T-helper 1 cell treated with Interleukin-12 subunit alpha and Interleukin-12 subunit beta and Interleukin-4 antibody, amounts not matched to agents 30 μg/mL and 1 μg/mL, for 36 hours (primary cell): ENCODE results near the gene AMZ1.

Experiments
- H3K27ac Mint-ChIP-seq: one replicate; pipeline ENCODE4 v1.8.0; 2021; ENCODE audit warnings: mild to moderate bottlenecking, mixed read lengths
- H3K27me3 Mint-ChIP-seq: one replicate; pipeline ENCODE4 v1.8.0; 2021; ENCODE audit warnings: low read depth, mixed read lengths
- H3K36me3 Mint-ChIP-seq: one replicate; pipeline ENCODE4 v1.8.0; 2021; ENCODE audit warnings: low read depth, mixed read lengths
- H3K4me1 Mint-ChIP-seq: one replicate; pipeline ENCODE4 v1.8.0; 2021; ENCODE audit warnings: low read depth, mixed read lengths
- H3K4me3 Mint-ChIP-seq: one replicate; pipeline ENCODE4 v1.8.0; 2021; ENCODE audit warnings: mild to moderate bottlenecking, moderate library complexity, mixed read lengths
- H3K9me3 Mint-ChIP-seq: one replicate; pipeline ENCODE4 v1.8.0; 2021; ENCODE audit warnings: mixed read lengths

The AMZ1 gene

DNA sequence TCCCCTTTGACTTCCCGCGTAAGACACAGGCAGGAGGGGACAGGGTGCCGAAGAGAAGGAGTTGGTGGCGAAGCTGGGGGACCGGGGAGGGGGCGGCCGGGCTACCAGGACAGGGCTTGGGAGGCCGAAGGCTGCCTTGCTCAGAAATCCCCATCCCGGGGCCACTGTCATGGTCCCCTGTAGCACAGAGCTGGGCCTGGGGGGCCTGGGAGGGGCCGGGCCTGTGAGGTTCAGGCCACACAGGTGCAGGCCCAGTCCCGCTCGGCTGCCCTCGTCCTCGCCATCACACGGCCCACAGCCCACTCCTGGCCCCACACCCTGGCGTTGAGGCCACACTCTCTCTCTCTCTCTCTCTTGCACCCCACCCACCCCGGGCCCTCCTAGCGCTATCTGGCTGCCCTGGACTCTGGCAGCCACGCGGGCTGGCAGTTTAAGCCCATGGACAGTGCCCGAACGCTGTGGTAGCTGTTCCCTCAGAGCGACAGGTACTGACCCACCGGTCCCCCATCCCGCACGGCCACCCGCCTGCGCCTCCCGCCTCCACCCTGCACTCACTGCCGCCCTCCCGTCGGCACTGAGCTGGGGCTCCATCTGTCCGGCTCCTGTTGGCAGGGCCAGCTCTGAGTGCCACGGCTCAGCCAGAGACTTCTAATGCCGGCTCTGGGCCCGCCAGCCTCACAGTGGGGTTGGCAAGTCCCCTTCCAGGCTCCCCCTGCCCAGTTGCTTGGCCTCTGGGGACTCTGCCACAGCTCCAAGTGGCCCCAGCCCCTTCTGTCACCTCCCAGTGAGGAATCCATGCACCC is 28.2 kb upstream of the AMZ1 start:
- no peak overlapping the region for H3K27ac Mint-ChIP-seq
- H3K36me3 Mint-ChIP-seq = no peaks in the 10 kb centered on the region
- no peak overlapping the region for H3K4me3 Mint-ChIP-seq
- no peaks in the 10 kb centered on the region for H3K27me3 Mint-ChIP-seq
- H3K9me3 Mint-ChIP-seq = no peaks in the 10 kb centered on the region
- H3K4me1 Mint-ChIP-seq = no peaks in the 10 kb centered on the region

DNA sequence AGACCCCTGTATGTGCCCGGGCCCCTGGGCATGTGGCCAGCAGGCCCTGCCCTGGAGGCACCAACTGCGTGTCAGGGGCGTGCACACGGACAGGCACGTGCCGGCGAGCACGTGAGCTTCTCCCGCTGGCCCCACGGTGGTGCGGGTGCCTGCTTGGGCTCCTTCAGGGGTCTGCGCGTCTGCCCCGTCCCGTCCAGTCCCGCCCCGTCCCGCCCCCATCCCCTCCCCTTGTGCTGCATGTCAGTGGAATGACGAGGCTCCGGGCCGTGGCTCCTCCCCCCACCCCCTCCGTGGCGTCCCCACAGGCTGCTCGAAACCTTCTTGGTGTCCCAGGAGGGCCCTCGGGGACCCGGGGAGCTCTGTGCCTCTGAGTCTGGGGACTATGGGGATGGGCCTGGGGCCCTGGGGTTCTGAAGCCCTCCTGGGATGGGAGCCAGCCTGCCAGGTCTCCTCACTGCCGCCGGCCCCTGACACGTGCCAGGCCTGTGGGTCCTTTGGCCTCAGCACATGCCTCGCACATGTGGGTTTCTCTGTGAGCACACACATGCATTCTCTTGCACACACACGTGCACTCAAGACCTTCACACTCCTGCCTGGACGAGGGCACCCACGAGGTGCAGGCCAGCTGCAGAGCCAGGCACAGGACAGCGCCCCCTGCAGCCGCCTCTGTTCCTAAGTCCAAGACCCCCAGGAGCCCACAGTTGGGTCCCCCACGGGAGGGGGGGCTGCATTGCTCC is 27.5 kb upstream of the AMZ1 start:
- no peaks in the 10 kb centered on the region for H3K9me3 Mint-ChIP-seq
- no peaks in the 10 kb centered on the region for H3K4me1 Mint-ChIP-seq
- H3K36me3 Mint-ChIP-seq = no peaks in the 10 kb centered on the region
- no peaks in the 10 kb centered on the region for H3K27me3 Mint-ChIP-seq
- H3K4me3 Mint-ChIP-seq = no peak overlapping the region
- no peak overlapping the region for H3K27ac Mint-ChIP-seq

DNA sequence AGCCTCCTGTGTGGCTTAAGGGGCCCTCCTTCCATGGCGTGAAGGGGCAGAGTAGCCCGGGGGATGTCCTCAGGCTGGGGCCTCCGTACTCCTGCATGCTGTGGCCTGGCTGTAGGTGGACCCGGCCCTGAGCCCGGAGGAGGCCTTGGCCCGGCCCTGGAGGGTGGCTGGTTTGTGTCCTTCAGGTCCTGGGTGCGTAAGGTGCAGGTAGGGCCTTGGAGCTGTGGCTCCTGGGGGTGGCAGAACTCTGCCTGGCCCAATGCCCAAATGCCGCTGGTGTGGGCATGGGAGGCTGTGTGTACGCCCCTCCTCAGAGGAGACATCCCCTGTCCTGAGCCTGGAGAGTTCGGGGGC is 26.9 kb upstream of the AMZ1 start:
- Mint-ChIP-seq H3K36me3 (no peaks in the 10 kb centered on the region), H3K4me3 (no peak overlapping the region), H3K4me1 (no peaks in the 10 kb centered on the region), H3K27ac (no peak overlapping the region), H3K9me3 (no peaks in the 10 kb centered on the region), H3K27me3 (no peaks in the 10 kb centered on the region)

DNA sequence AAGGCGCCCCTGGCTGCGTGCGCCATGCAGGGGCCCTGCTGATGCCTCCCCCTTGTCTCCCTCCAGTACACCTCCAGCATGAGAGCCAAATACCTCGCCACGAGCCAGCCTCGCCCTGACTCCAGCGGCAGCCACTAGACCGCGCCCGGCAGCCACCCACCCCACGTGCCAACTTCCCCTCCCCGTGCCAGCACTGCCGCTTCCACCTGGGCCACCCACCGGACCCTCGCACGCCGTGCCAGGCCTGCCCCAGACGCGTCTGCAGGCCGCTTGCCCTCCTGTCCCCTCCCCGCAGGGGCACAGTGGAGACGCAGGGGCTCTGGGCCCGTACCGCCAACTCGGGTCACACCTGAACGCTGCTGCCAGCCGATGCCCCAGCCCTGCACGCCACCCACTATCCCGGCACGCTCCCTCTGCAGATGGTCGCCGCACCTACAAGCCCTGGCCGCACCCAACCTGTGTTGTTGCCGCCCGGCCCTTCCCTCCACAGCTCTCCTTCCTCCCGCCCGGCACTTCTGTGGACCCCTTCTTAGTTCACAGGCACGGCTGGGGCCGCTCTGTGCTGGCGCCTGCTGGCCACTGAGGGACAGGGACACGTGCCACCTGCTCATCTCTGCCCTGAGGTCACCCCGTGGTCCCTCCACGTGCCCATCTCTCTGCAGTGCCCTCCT is 26.3 kb upstream of the AMZ1 start:
- no peaks in the 10 kb centered on the region for H3K9me3 Mint-ChIP-seq

DNA sequence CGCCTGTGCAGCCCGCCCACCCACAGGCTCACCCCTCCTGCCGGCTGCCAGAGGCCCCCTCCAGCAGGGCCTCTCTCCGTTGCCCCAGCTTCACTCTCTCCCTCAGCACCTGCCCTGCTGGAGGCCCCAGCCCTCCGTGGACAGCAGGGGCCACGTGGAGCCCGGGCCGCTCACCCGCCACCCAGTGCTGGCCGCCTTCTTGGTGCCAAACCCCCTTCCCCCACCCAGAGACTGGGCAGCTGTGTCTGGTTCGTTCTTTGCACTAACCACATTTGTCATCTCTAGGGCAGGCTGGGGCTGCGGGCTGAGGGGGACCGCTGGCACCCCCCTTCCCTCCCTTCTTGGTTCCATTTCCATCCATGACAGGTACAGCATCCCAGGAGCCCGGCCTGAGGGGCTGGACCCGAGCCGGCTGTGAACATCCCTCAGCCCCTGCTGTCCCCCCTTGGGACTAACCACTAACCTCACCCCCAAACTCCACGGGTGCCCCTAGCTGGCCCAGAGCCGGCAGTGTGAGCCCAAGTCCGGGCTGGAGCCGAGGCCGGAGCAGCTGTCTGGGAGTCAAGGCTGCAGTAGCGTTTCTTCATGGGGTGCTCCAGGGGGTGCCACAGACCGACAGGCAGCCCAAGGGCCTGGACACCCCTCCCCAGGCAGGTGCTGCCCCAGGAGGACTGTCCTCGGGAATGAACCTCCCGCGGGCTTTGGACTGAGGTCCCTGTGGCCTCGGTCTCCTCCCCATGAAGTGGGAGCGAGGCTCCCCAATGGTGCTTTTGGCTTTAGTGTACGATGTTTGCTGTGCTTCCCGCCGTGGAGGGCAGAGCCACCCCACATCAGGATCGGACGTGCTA is 25.5 kb upstream of the AMZ1 start:
- H3K9me3 Mint-ChIP-seq = no peaks in the 10 kb centered on the region
- no peak overlapping the region for H3K4me3 Mint-ChIP-seq
- peaks cover 4% of the 10 kb centered on the region for H3K27me3 Mint-ChIP-seq
- no peak overlapping the region for H3K27ac Mint-ChIP-seq
- no peaks in the 10 kb centered on the region for H3K36me3 Mint-ChIP-seq
- H3K4me1 Mint-ChIP-seq = no peaks in the 10 kb centered on the region

More for the DNA sequence above, 26.3 kb upstream of the AMZ1 start:
- Mint-ChIP-seq H3K36me3 (no peaks in the 10 kb centered on the region), H3K27me3 (no peaks in the 10 kb centered on the region), H3K4me3 (no peak overlapping the region), H3K27ac (no peak overlapping the region), H3K4me1 (no peaks in the 10 kb centered on the region)

DNA sequence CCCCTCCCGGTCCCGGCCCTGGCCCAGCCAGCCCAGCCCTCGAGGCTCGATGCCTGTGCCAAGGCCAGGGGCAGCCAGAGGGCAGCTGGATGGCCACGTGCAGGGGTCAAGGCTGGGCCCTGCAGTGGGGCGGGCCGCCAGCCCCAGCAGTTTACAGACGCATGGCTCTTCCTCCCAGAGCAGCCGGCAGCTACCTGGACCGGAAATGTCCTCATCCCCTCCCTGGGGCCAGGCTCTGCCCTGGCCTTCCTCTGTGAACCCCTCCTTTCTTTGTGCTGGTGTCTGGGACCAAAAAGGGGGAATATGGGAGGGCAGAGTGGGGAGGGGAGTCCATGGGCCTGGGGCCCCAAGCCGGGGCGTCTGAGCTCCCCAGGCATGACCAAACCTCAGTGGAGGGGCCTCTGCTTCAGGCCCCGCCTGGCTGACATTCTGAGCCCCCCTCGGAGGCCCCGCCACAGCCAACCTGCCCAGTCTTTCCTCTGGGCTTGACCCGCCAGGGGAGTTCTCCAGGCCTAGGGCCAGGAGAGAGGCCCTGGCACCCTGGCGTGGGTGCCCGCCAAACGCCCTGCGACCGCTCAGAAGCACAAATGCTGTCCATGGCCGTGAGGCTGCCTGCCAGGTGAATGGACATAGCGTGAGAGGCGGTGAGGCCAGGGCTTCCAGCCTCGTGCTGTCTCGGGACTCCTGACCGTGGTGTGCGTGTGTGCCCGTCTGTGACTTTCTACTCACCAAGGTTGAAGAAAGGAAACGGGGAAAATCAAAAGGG is 24.7 kb upstream of the AMZ1 start:
- no peak overlapping the region for H3K4me3 Mint-ChIP-seq
- no peak overlapping the region for H3K27ac Mint-ChIP-seq
- H3K9me3 Mint-ChIP-seq = no peaks in the 10 kb centered on the region
- no peaks in the 10 kb centered on the region for H3K4me1 Mint-ChIP-seq
- peaks cover 11% of the 10 kb centered on the region for H3K27me3 Mint-ChIP-seq
- no peaks in the 10 kb centered on the region for H3K36me3 Mint-ChIP-seq

DNA sequence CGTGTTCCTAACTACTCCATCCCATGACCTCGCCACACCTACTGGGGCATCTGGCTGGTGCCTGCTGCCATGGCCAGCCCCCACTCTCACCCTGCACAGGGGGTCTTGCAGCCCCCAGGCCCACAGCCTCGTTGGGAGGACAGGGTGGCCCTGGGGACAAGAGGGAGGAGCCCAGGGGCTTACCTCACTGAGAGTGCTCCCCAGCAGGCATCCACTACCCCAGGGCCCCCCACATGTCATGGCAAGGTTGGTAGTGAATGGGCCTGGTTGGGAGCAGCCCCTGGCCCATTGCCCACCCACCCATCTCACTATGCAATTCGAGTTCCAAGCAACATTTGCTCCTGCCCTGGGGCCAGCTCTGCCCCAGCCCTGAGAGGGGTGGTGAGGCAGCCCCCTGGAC is 24.0 kb upstream of the AMZ1 start:
- no peaks in the 10 kb centered on the region for H3K4me1 Mint-ChIP-seq
- no peak overlapping the region for H3K4me3 Mint-ChIP-seq
- H3K36me3 Mint-ChIP-seq = no peaks in the 10 kb centered on the region
- H3K27me3 Mint-ChIP-seq = peaks cover 13% of the 10 kb centered on the region
- H3K27ac Mint-ChIP-seq = no peak overlapping the region
- no peaks in the 10 kb centered on the region for H3K9me3 Mint-ChIP-seq

DNA sequence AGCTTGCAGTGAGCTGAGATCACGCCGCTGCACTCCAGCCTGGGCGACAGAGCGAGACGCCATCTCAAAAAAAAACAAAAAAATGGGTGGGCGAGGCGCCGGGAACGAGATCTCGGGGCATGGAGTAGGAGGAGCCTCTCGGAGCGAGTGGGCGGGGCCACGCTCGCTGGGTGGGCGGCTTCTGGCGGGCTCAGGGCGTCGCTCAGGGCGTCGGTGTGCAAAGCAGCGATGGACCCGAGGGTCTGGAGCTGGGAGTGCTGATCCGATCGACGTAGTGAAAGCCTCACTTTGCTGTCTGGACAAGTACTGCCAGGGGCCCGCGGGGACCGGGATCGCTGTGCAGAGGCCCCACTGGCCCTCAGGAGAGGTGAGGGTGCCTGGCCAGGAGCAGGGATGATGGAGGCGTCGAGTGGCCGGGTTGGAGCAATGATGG is 22.6 kb upstream of the AMZ1 start:
- Mint-ChIP-seq H3K4me3 (no peak overlapping the region), H3K27ac (no peak overlapping the region), H3K9me3 (no peaks in the 10 kb centered on the region), H3K4me1 (peaks cover 2% of the 10 kb centered on the region), H3K36me3 (no peaks in the 10 kb centered on the region), H3K27me3 (peaks cover 21% of the 10 kb centered on the region)

DNA sequence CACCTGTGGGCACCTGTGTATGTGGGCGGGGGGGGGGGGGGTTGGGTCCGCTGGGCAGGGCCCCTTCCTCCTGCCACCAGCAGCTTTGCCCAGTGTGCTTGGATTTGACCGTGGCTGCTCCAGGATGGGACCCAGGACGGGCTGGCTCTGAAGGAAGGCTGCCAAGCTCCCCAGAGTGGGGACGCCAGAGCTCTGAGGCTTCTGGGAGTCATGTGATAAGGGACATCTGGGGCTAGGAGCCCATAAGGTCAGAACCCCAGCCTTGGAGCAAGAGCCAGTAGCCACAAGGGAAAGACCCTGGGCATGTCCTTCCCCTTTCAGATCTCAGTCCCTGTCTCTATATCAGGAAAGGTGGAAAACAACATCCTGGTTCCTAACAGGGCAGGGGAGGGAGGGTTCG is 21.8 kb upstream of the AMZ1 start:
- Mint-ChIP-seq H3K4me3 (no peak overlapping the region), H3K4me1 (peaks cover 8% of the 10 kb centered on the region), H3K9me3 (no peaks in the 10 kb centered on the region), H3K27ac (no peak overlapping the region), H3K36me3 (no peaks in the 10 kb centered on the region), H3K27me3 (peaks cover 27% of the 10 kb centered on the region)

DNA sequence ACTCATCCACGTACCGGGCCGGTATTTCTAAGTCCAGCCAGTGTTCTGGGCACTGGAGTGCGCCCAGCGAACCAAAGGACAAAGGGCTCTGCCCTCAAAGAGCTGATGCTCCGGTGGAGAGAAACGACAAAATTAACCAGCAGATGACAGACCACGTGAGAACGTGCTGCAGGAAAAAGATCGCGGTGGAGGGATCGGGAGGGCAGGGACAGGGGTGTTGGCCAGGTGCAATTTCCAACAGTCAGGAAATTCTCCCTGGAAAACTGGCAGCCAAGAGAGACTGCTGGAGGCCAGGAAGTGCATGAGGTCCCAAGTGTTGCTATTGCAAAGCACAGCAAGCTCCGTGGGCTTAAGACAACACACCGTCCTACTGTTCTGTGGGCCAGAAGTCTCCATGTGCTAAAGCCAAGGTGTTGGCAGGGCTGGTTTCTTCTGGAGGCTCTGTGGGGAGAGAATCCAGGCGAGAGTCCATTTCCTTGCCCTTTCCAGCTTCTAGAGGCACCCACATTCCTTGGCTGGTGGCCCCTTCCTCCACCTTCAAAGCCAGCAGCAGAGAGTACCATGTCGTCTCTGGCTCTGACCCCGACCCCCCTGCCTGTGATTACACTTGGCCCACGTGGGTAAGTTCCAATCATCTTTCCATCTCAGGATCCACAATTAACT is 21.3 kb upstream of the AMZ1 start:
- H3K4me3 Mint-ChIP-seq = no peak overlapping the region
- peaks cover 28% of the 10 kb centered on the region for H3K27me3 Mint-ChIP-seq
- peaks cover 10% of the 10 kb centered on the region for H3K4me1 Mint-ChIP-seq
- H3K36me3 Mint-ChIP-seq = no peaks in the 10 kb centered on the region
- H3K27ac Mint-ChIP-seq = no peak overlapping the region
- H3K9me3 Mint-ChIP-seq = no peaks in the 10 kb centered on the region

DNA sequence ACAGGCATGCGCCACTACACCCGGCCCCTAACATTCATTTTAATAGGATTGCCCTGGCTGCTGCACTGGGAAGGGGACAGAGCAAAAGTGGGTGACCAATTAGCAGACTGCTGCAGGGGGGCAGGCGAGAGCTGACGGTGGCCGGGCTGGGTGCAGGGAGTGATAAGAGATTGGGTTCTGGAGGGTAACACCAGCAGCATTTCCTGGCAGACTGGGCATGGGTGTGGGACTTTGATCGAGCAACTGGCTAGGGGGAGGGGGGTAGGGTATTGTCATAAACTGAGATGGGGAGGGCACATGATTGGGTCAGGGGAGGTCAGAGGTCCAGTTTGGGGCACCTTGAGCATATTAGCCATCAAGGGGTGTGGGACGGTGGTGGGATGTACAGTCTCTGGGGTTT is 20.2 kb upstream of the AMZ1 start:
- H3K27me3 Mint-ChIP-seq = peaks cover 28% of the 10 kb centered on the region
- H3K4me3 Mint-ChIP-seq = no peak overlapping the region
- H3K27ac Mint-ChIP-seq = no peak overlapping the region
- H3K36me3 Mint-ChIP-seq = no peaks in the 10 kb centered on the region
- no peaks in the 10 kb centered on the region for H3K9me3 Mint-ChIP-seq
- H3K4me1 Mint-ChIP-seq = peaks cover 10% of the 10 kb centered on the region

DNA sequence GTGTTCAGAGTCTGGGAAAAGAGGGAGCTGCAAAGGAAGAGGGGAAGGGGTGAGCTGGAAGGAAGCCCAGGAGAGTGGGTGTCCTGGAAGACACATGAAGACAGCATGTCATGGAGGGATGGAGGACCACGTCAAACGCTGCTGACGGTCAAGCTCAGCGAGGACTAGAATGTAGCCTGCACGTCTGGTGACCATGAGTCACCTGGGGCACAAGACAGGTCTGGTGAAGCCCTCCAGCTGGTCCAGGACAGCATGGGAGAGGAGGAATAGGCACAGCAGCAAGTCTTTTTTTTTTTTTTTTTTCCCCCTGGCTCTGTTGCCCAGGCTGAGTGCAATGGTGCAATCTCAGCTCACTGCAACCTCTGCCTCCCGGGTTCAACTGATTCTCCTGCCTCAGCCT is 19.6 kb upstream of the AMZ1 start:
- H3K36me3 Mint-ChIP-seq = no peaks in the 10 kb centered on the region
- H3K27me3 Mint-ChIP-seq = peaks cover 28% of the 10 kb centered on the region
- no peaks in the 10 kb centered on the region for H3K9me3 Mint-ChIP-seq
- no peak overlapping the region for H3K27ac Mint-ChIP-seq
- H3K4me1 Mint-ChIP-seq = peaks cover 10% of the 10 kb centered on the region
- H3K4me3 Mint-ChIP-seq = no peak overlapping the region

DNA sequence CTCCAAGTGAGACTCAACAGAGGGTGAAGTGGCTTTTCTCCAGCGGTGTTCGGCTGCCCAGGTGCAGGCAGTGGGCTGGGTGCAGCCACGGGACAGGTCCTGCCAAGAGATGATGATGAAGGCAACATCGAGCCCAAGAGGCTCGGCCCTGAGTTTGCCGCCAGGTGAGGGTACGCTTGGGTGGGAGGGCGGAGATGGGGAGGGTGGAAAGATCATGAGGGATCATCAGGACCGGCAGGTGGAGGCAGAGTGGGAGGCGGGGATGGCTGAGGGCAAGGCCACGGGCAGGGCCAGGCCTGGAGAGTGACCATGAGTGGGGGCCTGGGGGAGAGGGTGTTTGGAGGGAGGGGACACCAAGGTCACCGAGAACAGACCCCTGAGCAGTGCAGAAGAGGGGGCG is 17.8 kb upstream of the AMZ1 start:
- Mint-ChIP-seq H3K9me3 (no peaks in the 10 kb centered on the region), H3K4me3 (no peak overlapping the region), H3K4me1 (peaks cover 10% of the 10 kb centered on the region), H3K27me3 (peaks cover 41% of the 10 kb centered on the region), H3K27ac (no peak overlapping the region), H3K36me3 (no peaks in the 10 kb centered on the region)
